ENCODE measurements around the gene COL25A1. TPM values are rescaled to one million over a fixed set of nuclear protein-coding genes. Genes with fewer than 3 reads are reported as not detected.

The COL25A1 gene
- total RNA-seq, 1 experiment from 2014 or later = not detected

GRCh38 chr4:108965016-108965415 lies 337.4 kb downstream of the COL25A1 start:
- CTCF ChIA-PET = no interaction called here
- ATAC-seq (no peak), DNase-seq (ENCODE audit: low read depth, low spot score) (no peak)
- POLR2A ChIA-PET = no interaction called here
- H3K36me3 ChIP-seq (ENCODE audit: control insufficient read depth, insufficient read depth, low read length) = no peaks in the 10 kb centered on the region
- H3K4me3 ChIP-seq (ENCODE audit: low read depth in 2 of 2, low read length in 2 of 2) = no peak overlapping the region
- no peaks in the 10 kb centered on the region for H3K9me3 ChIP-seq (ENCODE audit: control insufficient read depth, insufficient read depth, low read depth, low read length)
- BruUV-seq (replicated peaks) = no TSS peak
- intact Hi-C loops (cut with micrococcal nuclease; ENCODE audit: unreplicated experiment) (no loop called here), in situ Hi-C loops (cut with HindIII; ENCODE audit: low pct_unique_long_range_greater_than_20kb, low sequenced_read_pairs) (no loop called here)
- TF ChIP-seq TCF7L2 (IDR thresholded peaks at IDR 0.05; ENCODE audit: low read depth, low read length) = no peak
- TF ChIP-seq CTCF (IDR thresholded peaks at IDR 0.05) = no peak
- no peaks in the 10 kb centered on the region for H3K27me3 ChIP-seq (ENCODE audit: control insufficient read depth, insufficient read depth, low read length)
- no peaks in the 10 kb centered on the region for H3K4me1 ChIP-seq (ENCODE audit: control insufficient read depth, insufficient read depth, low read length)
- no peak overlapping the region for H3K27ac ChIP-seq (ENCODE audit: low read length)

GRCh38 chr4:108963910-108964309 lies 338.5 kb downstream of the COL25A1 start:
- H3K27ac ChIP-seq (ENCODE audit: low read length) = no peak overlapping the region
- H3K27me3 ChIP-seq (ENCODE audit: control insufficient read depth, insufficient read depth, low read length) = no peaks in the 10 kb centered on the region
- ATAC-seq (no peak), DNase-seq (ENCODE audit: low read depth, low spot score) (no peak)
- H3K4me1 ChIP-seq (ENCODE audit: control insufficient read depth, insufficient read depth, low read length) = no peaks in the 10 kb centered on the region
- intact Hi-C loops (cut with micrococcal nuclease; ENCODE audit: unreplicated experiment) = no loop called here
- POLR2A ChIA-PET = no interaction called here
- in situ Hi-C loops (cut with HindIII; ENCODE audit: low pct_unique_long_range_greater_than_20kb, low sequenced_read_pairs) = no loop called here
- no TSS peak for BruUV-seq (replicated peaks)
- H3K36me3 ChIP-seq (ENCODE audit: control insufficient read depth, insufficient read depth, low read length) = no peaks in the 10 kb centered on the region
- H3K4me3 ChIP-seq (ENCODE audit: low read depth in 2 of 2, low read length in 2 of 2) = no peak overlapping the region
- CTCF ChIA-PET = no interaction called here
- no peaks in the 10 kb centered on the region for H3K9me3 ChIP-seq (ENCODE audit: control insufficient read depth, insufficient read depth, low read depth, low read length)
- no peak for TF ChIP-seq SIN3A (IDR thresholded peaks at IDR 0.05; ENCODE audit: borderline replicate concordance, insufficient read depth, low read depth, low read length)
- TF ChIP-seq REST (IDR thresholded peaks at IDR 0.05; ENCODE audit: insufficient read depth in 1 of 2, low read depth in 2 of 2, low read length in 1 of 2) = no peak
- TF ChIP-seq CTCF (IDR thresholded peaks at IDR 0.05) = no peak
- no peak for TF ChIP-seq POLR2AphosphoS5 (IDR thresholded peaks at IDR 0.05; ENCODE audit: low read depth, low read length)
- TF ChIP-seq TCF7L2 (IDR thresholded peaks at IDR 0.05; ENCODE audit: low read depth, low read length) = no peak

GRCh38 chr4:108959491-108959890 lies 343.0 kb downstream of the COL25A1 start:
- Histone ChIP-seq H3K4me1 (ENCODE audit: control insufficient read depth, insufficient read depth, low read length) (no peaks in the 10 kb centered on the region), H3K36me3 (ENCODE audit: control insufficient read depth, insufficient read depth, low read length) (peaks cover 2% of the 10 kb centered on the region; the same call in 1 of the 2 replicates), H3K27me3 (ENCODE audit: control insufficient read depth, insufficient read depth, low read length) (no peaks in the 10 kb centered on the region), H3K27ac (ENCODE audit: low read length) (no peak overlapping the region), H3K9me3 (ENCODE audit: control insufficient read depth, insufficient read depth, low read depth, low read length) (no peaks in the 10 kb centered on the region), H3K4me3 (ENCODE audit: low read depth in 2 of 2, low read length in 2 of 2) (no peak overlapping the region)
- ChIA-PET POLR2A (no interaction called here), CTCF (no interaction called here)
- BruUV-seq (replicated peaks) = no TSS peak
- intact Hi-C loops (cut with micrococcal nuclease; ENCODE audit: unreplicated experiment) = no loop called here
- no peak for TF ChIP-seq TCF7L2 (IDR thresholded peaks at IDR 0.05; ENCODE audit: low read depth, low read length)
- TF ChIP-seq POLR2AphosphoS5 (IDR thresholded peaks at IDR 0.05; ENCODE audit: low read depth, low read length) = no peak
- TF ChIP-seq REST (IDR thresholded peaks at IDR 0.05; ENCODE audit: insufficient read depth in 1 of 2, low read depth in 2 of 2, low read length in 1 of 2) = no peak
- no peak for TF ChIP-seq CTCF (IDR thresholded peaks at IDR 0.05)
- TF ChIP-seq SIN3A (IDR thresholded peaks at IDR 0.05; ENCODE audit: borderline replicate concordance, insufficient read depth, low read depth, low read length) = no peak
- DNase-seq (ENCODE audit: low read depth, low spot score) (no peak), ATAC-seq (no peak)
- in situ Hi-C loops (cut with HindIII; ENCODE audit: low pct_unique_long_range_greater_than_20kb, low sequenced_read_pairs) = no loop called here

All from Panc1 (cell line).